Prostate gland (tissue), 2 donors: ENCODE results near the gene CIRBP.

Source experiments
- CTCF ChIP-seq, 4 experiments: fragments of 200-600 bp in 2 of 4; fragments of 450-650 bp in 2 of 4; sonication (generic) in 2 of 4; IDR thresholded peaks; 1 replicate in 3 of 4; 2 replicates in 1 of 4; pipeline ENCODE4 v1.5.1; 2016 to 2019; ENCODE audit warnings: antibody characterized with exemption in 4 of 4, mild to moderate bottlenecking in 2 of 4, moderate library complexity in 2 of 4
- POLR2A ChIP-seq: fragments of 450-650 bp; IDR thresholded peaks from one replicate; pipeline ENCODE4 v1.6.1; 2016; ENCODE audit warnings: antibody characterized with exemption, mild to moderate bottlenecking
- POLR2AphosphoS5 ChIP-seq: sonication (generic); formaldehyde crosslinking; IDR thresholded peaks from one replicate; pipeline ENCODE4 v1.6.1; 2017; ENCODE audit warnings: antibody characterized with exemption

- TF ChIP-seq POLR2AphosphoS5 (no peak), CTCF (IDR thresholded peaks at IDR 0.05) (no peak), POLR2A (no peak)
These were observed 43.0 kb upstream of the CIRBP start for GRCh38 chr19:1226227-1226518.
